PC-9 (cell line): ENCODE data around the gene BMF.

Experiments used
- EZH2 ChIP-seq: fragments of 200-600 bp; sonication (generic); IDR thresholded peaks from 2 replicates; pipeline ENCODE4 v1.8.0; 2017; ENCODE audit warnings: antibody characterized with exemption, low read depth
- TF ChIP-seq, protein P1 (sequence below): fragments of 200-600 bp; sonication (generic); conservative IDR thresholded peaks from 2 replicates; pipeline ENCODE4 v1.6.1; 2017; ENCODE audit warnings: mixed run types, antibody characterized with exemption, mild to moderate bottlenecking, moderate library complexity

DNA sequence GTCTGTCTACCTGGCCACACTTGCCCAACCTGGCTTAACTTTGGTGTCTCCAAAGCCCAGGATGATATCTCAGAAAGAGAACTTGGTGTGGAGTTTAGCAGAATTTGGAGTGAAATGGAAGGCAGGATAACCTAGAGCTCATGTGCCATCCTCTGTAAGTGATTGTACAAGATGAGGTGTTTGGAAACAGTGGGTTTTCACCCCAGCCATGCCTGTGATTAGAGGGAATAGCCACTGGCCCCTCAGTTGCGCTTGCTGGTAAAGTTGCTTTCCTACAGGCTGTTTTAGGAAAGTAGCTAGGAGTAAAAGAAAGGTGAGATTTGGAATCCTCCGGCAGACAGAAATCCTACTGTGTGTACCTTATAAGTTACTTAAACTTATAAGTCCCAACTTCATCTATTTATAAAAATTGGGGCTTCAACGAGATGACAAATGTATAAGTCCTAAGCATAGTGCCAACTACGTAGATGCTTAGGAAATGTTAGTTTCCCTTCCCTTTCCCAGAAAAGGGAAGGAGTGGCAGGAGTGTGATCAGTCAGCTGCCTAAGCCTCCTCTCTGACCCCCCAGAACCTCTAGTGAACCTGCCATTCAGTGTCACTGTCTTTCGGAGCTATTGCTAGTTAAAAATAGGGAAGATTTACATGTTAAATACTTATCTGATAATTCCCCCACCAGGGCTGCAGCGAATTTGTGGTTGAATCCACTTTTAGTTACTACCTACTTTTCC lies 13.4 kb upstream of the BMF start:
- TF ChIP-seq, protein P1, sequence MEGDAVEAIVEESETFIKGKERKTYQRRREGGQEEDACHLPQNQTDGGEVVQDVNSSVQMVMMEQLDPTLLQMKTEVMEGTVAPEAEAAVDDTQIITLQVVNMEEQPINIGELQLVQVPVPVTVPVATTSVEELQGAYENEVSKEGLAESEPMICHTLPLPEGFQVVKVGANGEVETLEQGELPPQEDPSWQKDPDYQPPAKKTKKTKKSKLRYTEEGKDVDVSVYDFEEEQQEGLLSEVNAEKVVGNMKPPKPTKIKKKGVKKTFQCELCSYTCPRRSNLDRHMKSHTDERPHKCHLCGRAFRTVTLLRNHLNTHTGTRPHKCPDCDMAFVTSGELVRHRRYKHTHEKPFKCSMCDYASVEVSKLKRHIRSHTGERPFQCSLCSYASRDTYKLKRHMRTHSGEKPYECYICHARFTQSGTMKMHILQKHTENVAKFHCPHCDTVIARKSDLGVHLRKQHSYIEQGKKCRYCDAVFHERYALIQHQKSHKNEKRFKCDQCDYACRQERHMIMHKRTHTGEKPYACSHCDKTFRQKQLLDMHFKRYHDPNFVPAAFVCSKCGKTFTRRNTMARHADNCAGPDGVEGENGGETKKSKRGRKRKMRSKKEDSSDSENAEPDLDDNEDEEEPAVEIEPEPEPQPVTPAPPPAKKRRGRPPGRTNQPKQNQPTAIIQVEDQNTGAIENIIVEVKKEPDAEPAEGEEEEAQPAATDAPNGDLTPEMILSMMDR: no peak
- TF ChIP-seq EZH2: no peak
